GF-D8 (cell line): ENCODE measurements around the gene TAS2R43.
"Not testable (repeated sequence)": the region's sequence is repeated elsewhere in the genome, so short reads cannot be mapped to it uniquely, and the experiment has no call there.

Experiments used
- DNase-seq: peaks from one replicate; lab custom pipeline; 2025; lab: John Stamatoyannopoulos, UW

Gene TAS2R43

GRCh38 chr12:11059784-11060183 is 32.3 kb downstream of the TAS2R43 start:
- DNase-seq = no peak

DNA sequence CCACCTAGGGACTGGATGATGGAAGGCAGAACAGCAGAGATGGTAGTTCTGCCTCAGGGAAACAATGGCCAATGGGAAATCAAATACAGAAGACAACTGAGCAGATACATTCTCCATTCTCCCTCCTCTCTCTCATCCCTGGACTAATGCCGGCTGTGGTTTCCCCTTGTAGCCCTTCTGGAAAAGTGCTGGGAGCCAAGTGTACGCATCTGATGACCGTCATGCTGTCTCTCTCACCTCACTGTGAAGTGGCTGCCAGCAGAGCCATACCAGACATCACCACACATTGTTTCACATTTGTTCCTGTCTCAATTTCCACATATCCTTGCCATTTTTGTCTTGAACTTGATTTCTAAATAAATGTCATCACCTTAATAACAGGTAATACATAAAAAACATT is 33.1 kb downstream of the TAS2R43 start:
- no peak for DNase-seq

GRCh38 chr12:11055306-11055705 is 36.8 kb downstream of the TAS2R43 start:
- DNase-seq = no peak

GRCh38 chr12:11049806-11050531 is 42.1 kb downstream of the TAS2R43 start:
- DNase-seq = not testable (repeated sequence)

- not testable (repeated sequence) for DNase-seq
These were observed 50.7 kb downstream of the TAS2R43 start for GRCh38 chr12:11041366-11041765.
